GM12878 (cell line): ENCODE measurements around the gene MAK.

ENCODE experiments used
- BRCA1 ChIP-seq: IDR thresholded peaks from 2 replicates; pipeline ENCODE4 v1.6.1; 2011; ENCODE audit warnings: low read depth, low read length, improper control_type of control experiment
- CBFB ChIP-seq: IDR thresholded peaks from 2 replicates; pipeline ENCODE4 v1.6.1; 2016; ENCODE audit warnings: antibody characterized with exemption, low read depth
- POLR2AphosphoS5 ChIP-seq: IDR thresholded peaks from 2 replicates; pipeline ENCODE4 v1.6.1; 2011; ENCODE audit warnings: mild to moderate bottlenecking, low read length, inconsistent platforms
- TF ChIP-seq, protein P1 (sequence below): IDR thresholded peaks from 2 replicates; pipeline ENCODE4 v1.6.1; 2011; ENCODE audit warnings: low read depth, low read length, improper control_type of control experiment, borderline replicate concordance

- no peak for TF ChIP-seq BRCA1
- TF ChIP-seq, protein P1, sequence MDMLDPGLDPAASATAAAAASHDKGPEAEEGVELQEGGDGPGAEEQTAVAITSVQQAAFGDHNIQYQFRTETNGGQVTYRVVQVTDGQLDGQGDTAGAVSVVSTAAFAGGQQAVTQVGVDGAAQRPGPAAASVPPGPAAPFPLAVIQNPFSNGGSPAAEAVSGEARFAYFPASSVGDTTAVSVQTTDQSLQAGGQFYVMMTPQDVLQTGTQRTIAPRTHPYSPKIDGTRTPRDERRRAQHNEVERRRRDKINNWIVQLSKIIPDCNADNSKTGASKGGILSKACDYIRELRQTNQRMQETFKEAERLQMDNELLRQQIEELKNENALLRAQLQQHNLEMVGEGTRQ: no peak
- TF ChIP-seq CBFB: no peak
- no peak for TF ChIP-seq POLR2AphosphoS5
Observed at GRCh38 chr6:10769419-10769818, 68.9 kb downstream of the MAK start.
